ENCODE results near the gene SESN3.
"Not testable (repeated sequence)": the region's sequence is repeated elsewhere in the genome, so short reads cannot be mapped to it uniquely, and the experiment has no call there.

Gene SESN3

GRCh38 chr11:95212609-95213008 lies 18.4 kb downstream of the SESN3 start:
- DNase-seq: no peak

GRCh38 chr11:95209535-95209934 lies 21.5 kb downstream of the SESN3 start:
- not testable (repeated sequence) for DNase-seq

- DNase-seq: no peak
Observed at GRCh38 chr11:95200781-95201457, 30.1 kb downstream of the SESN3 start.

GRCh38 chr11:95195831-95196230 lies 35.2 kb downstream of the SESN3 start:
- DNase-seq: no peak

GRCh38 chr11:95193541-95193940 lies 37.5 kb downstream of the SESN3 start:
- DNase-seq: no peak

- DNase-seq: no peak
Observed at GRCh38 chr11:95192717-95193116, 38.3 kb downstream of the SESN3 start.

- no peak for DNase-seq
Observed at GRCh38 chr11:95187723-95188122, 43.3 kb downstream of the SESN3 start.

- no peak for DNase-seq
Observed at GRCh38 chr11:95182397-95182796, 48.6 kb downstream of the SESN3 start.

- DNase-seq: no peak
Observed at GRCh38 chr11:95175818-95176380, 55.1 kb downstream of the SESN3 start.

GRCh38 chr11:95170294-95170693 lies 60.7 kb downstream of the SESN3 start:
- no peak for DNase-seq

GRCh38 chr11:95166781-95167180 lies 64.2 kb downstream of the SESN3 start:
- no peak for DNase-seq

- DNase-seq: no peak
Observed at GRCh38 chr11:95165638-95166037, 65.4 kb downstream of the SESN3 start.

- DNase-seq: no peak
Observed at GRCh38 chr11:95163106-95163505, 67.9 kb downstream of the SESN3 start.

- DNase-seq: no peak
Observed at GRCh38 chr11:95161248-95161647, 69.8 kb downstream of the SESN3 start.

- DNase-seq: no peak
Observed at GRCh38 chr11:95157824-95158223, 73.2 kb downstream of the SESN3 start.

GRCh38 chr11:95156916-95157541 lies 74.0 kb downstream of the SESN3 start:
- DNase-seq: peak; percentile 39

GRCh38 chr11:95156133-95156721 lies 74.8 kb downstream of the SESN3 start:
- DNase-seq: no peak

GRCh38 chr11:95155385-95155784 lies 75.6 kb downstream of the SESN3 start:
- no peak for DNase-seq

GRCh38 chr11:95154514-95154913 lies 76.5 kb downstream of the SESN3 start:
- DNase-seq: peak; percentile 42

GRCh38 chr11:95153857-95154246 lies 77.2 kb downstream of the SESN3 start:
- DNase-seq: no peak

GRCh38 chr11:95152876-95153856 lies 77.8 kb downstream of the SESN3 start:
- DNase-seq: no peak

- peak; percentile 88 for DNase-seq
Observed at GRCh38 chr11:95150956-95151684, 79.9 kb downstream of the SESN3 start.
